Measurements from ENCODE around the gene DARS1. TPM values are rescaled to one million over a fixed set of nuclear protein-coding genes. Genes with fewer than 3 reads are reported as not detected.

The DARS1 gene
- total RNA-seq, 1 donor from 2014 or later: 51.3 TPM

DNA sequence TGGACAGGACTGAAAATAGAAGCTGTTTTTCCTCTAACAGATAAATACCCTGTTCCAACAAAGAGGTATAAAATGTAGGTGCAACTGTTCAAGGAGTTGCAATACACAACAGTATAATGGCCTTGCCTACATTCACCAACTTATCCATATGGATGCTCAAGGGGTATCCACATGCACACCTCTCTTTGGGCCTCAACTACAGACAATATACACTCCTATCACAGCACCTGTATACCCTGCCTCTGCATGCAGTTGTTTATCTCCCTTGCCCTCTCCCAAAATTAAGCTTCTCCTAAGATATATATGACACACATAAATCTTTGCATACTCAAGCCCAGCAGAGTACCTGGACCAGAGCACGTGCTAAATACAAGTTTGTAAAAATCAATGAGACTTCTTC is 37.3 kb downstream of the DARS1 start:
- no peak for DNase-seq (ENCODE audit: low read depth in 2 of 2)

DNA sequence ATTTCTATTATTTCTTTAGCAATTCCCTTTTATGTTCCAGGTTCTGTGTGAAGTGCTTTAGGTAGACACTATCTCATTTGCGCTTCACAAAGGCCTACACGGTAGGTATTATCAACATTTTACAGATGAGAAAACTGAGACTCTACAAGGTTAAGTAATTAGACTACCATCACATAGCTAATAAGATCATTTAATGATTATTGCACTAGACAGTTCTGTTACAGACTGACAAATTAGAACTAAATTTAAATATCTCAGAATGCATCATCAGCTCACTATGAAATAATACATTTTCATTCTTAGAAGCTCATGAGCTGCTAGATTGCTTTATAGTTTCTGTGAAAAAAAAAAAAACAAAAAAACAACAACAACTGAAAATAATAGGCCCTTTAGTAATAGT is 37.9 kb downstream of the DARS1 start:
- DNase-seq (ENCODE audit: low read depth in 2 of 2): no peak

- DNase-seq (ENCODE audit: low read depth in 2 of 2): no peak
These were observed 39.9 kb downstream of the DARS1 start for GRCh38 chr2:135945526-135945925.

DNA sequence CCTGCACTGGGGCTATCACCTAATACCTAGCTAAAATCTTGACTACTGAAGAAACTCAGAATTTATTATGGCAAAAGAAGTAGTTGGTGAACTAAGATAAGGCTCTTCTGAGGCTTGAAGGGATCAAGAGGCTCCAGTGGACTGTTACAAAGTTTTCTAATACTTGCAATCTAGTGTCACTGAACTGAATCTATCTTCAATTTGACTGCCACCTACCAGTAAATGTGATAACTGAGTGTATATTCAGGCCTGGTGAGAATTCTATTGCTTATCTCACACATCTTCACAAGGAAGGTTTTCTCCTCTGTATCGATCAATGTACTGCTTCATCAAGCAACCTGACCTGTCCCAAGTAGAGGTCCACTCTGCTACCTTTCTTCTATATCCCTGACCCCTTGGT is 40.8 kb downstream of the DARS1 start:
- no peak for DNase-seq (ENCODE audit: low read depth in 2 of 2)

- DNase-seq (ENCODE audit: low read depth in 2 of 2): no peak
These were observed 42.3 kb downstream of the DARS1 start for GRCh38 chr2:135942936-135943688.

DNA sequence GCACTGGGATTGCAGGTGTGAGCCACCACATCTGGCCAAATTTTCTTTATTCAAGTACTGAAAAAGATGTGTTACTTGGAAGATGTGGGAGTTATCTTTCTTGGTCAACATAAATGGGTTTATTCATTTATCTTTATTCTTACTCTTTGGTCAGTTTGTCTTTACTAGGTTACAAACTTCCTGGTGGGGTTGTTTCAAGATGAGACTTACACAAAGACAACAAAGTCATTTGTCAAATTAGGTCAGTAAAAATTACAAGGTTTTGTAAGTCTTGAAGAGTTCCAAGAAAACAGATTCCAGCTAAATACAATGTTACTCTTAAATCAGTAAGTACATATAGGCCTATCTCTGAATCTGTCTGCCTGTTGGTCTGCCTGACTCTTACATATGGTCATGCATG is 48.9 kb downstream of the DARS1 start:
- no peak for DNase-seq (ENCODE audit: low read depth in 2 of 2)

- no peak for DNase-seq (ENCODE audit: low read depth in 2 of 2)
These were observed 49.5 kb downstream of the DARS1 start for GRCh38 chr2:135935914-135936313.

- no peak for DNase-seq (ENCODE audit: low read depth in 2 of 2)
These were observed 53.5 kb downstream of the DARS1 start for GRCh38 chr2:135931776-135932443.

DNA sequence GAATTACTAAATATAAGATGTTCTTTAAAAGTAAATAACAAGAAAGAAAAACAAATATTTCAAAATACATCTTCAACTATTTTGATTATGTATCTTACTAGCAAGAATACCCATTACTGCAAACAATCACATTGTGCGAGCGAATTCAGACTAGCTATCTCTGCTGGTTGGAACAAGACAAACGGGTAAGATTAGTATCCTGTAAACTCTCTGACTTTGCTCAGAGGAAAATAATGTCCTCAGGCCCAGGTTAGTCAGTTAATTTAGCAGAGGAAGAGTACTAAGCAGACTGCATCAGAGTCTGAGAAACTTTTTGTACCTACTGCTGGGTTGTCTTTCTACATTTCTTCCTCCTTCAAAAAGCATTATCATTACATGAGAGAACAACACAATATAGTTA is 58.8 kb downstream of the DARS1 start:
- DNase-seq (ENCODE audit: low read depth in 2 of 2): no peak

- no peak for DNase-seq (ENCODE audit: low read depth in 2 of 2)
These were observed 59.9 kb downstream of the DARS1 start for GRCh38 chr2:135925571-135925970.

DNA sequence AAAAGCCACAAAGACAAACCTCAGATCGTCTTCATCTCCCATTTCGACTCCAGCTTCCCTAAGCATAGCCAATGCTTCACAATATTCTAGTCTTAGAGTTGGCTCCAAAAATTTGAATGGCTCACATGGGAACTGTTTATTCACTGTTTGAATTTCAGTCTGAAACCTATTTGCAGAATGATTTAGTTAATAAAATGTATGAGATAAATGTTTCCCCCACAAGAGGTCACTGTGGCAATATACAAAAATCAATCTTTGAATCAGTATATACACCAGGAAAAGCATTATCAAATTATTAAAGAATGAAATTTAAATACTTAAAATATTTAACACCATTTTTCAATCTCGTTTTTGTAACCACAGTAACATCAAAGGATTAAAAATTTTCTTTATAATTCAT is 69.2 kb downstream of the DARS1 start:
- peak; percentile 43 to 64 for DNase-seq (ENCODE audit: low read depth in 2 of 2)

GRCh38 chr2:135914485-135914884 is 70.9 kb downstream of the DARS1 start:
- no peak for DNase-seq (ENCODE audit: low read depth in 2 of 2)

DNA sequence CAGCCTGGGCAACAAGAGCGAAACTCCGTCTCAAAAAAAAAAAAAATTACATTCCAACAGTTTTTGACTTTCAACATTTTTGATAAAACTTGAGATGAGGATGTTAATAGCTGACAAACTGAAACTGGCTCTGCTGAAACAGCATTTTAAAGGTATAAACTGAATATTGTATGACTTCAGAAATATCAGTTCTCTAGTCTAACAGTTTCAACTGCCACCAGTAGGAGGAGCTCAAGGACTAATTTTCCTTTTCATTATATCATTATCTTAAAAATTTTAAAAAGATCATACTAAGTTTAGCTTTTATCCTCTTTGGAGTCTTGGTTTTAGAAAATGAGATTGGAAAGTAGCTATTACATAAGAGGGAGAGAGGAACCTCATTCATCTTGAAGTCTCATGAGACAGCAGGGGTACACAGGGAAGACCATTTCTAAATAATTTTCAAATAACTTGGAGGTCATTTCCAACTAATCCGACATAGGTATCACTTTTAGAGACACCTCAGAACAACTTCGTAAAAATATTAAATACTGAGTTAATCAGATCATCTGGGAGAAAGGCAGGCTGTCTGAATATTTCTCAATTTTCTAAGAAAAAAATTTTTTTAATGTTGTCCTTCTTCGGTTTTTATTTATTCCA is 71.6 kb downstream of the DARS1 start:
- DNase-seq (ENCODE audit: low read depth in 2 of 2): peak; percentile 21 to 51

- DNase-seq (ENCODE audit: low read depth in 2 of 2): peak; percentile 5 to 52
These were observed 75.5 kb downstream of the DARS1 start for GRCh38 chr2:135909976-135910375.

DNA sequence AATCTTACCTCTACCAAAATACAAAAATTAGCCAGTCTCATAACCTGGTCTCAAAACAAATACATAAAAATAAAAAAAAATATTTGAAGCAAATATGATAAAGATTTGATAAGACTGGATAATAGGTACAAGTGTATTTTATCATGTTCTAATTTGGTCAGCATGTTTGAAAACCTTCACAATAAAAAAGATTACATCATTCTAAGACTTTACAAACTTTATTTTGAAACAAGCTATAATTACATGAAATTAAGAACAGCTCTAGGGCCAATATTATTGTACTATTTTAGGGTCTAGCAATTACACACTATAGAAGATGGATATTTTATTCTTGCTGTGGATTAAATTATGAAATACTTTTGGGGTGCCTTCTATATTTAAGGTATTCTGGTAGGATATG is 79.7 kb downstream of the DARS1 start:
- no peak for DNase-seq (ENCODE audit: low read depth in 2 of 2)

DNA sequence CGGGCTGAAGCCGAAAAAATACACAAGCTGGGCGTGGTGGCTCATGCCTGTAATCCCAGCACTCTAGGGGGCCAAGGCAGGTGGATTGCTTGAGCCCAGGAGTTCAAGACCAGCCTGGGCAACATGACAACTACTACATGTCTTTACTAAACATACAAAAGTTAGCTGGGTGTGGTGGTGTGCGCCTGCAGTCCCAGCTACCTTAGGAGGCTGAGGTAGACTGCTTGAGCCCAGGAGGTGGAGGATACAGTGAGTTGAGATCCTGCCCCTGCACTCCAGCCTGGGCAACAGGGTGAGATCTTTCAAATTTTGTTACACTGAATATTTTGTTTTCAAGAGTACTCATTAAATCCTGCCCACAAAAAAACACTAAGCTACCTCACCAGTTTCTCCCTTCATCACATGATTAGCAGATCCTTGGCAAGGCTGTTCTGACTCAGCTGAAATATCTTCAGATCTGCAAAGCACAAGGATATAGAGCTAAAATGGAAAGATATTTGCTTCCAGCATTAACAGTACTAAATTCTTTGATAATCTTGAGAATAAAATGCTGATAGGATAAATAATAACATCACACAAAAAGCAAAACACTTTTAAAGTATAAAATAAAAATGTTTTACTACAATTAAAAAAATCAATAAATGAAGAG is 81.0 kb downstream of the DARS1 start:
- no peak for DNase-seq (ENCODE audit: low read depth in 2 of 2)

DNA sequence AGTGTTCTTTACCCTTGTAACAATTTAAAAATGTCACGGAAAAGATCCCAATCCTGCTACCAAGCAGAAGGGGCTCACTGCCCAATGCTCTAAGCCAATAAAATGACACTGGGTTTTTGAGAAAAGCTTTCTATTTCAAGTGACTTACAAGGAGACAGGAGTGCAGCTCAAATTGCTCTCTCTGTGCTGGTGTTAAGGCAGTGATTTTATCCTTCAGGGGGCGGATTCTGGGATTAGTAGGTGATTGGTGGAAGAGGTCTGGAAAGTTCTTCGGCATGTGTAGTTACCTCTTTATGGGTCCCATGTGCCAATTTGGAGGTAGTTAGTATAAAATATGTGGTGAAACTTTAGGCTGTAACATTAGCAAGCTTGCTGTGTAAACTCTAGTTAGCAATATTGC is 81.8 kb downstream of the DARS1 start:
- DNase-seq (ENCODE audit: low read depth in 2 of 2): no peak

GRCh38 chr2:135899567-135899966 is 85.9 kb downstream of the DARS1 start:
- DNase-seq (ENCODE audit: low read depth in 2 of 2): no peak

- no peak for DNase-seq (ENCODE audit: low read depth in 2 of 2)
These were observed 87.1 kb downstream of the DARS1 start for GRCh38 chr2:135898234-135898786.

- DNase-seq (ENCODE audit: low read depth in 2 of 2): no peak
These were observed 90.5 kb downstream of the DARS1 start for GRCh38 chr2:135894930-135895329.

DNA sequence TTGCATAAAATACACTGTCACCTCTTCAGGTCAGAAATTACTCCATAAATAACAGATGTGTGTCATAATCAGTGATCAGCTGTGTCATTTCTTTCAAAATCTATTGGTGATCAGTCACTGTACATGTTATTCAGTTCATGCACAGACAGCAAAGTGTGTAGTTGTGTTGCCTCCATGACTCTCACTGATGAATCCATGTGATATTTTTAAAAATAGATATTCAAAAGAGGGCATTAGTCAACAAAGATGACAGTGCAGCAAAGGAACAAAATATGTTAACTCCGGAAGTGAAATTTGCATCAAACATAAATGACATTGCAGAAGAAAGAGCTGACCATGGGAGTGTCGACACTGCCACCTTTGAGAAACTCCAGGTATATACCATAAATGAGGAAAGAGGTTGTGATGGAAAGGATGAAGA is 92.0 kb downstream of the DARS1 start:
- no peak for DNase-seq (ENCODE audit: low read depth in 2 of 2)

- no peak for DNase-seq (ENCODE audit: low read depth in 2 of 2)
These were observed 94.6 kb downstream of the DARS1 start for GRCh38 chr2:135890835-135891234.
